HepG2 (cell line): ENCODE results near the gene TBC1D10A. TPM values are rescaled to one million over a fixed set of nuclear protein-coding genes. Genes with fewer than 3 reads are reported as not detected.

Experiments used
- BATF2 ChIP-seq: sonication (generic); formaldehyde crosslinking; IDR thresholded peaks from 2 replicates; pipeline ENCODE4 v1.8.0; 2022; ENCODE audit warnings: mild to moderate bottlenecking, missing genetic modification reagents, moderate library complexity
- CENPT ChIP-seq: sonication (generic); formaldehyde crosslinking; IDR thresholded peaks from 2 replicates; pipeline ENCODE4 v1.8.0; 2022; ENCODE audit warnings: low read depth, mild to moderate bottlenecking, moderate library complexity, missing genetic modification reagents
- DNMT1 ChIP-seq: sonication (generic); formaldehyde crosslinking; IDR thresholded peaks from 2 replicates; pipeline ENCODE4 v1.5.1; 2020; ENCODE audit warnings: mild to moderate bottlenecking, missing genetic modification reagents
- FOXA1 ChIP-seq, 2 experiments: fragments of 450-650 bp in 1 of 2; sonication (generic) in 1 of 2; formaldehyde crosslinking in 1 of 2; IDR thresholded peaks; 2 replicates each; pipeline versions ENCODE4 v1.4.0 to v1.6.1; 2016 to 2020; ENCODE audit warnings: missing genetic modification reagents in 1 of 2
- HOXD1 ChIP-seq: sonication (generic); formaldehyde crosslinking; IDR thresholded peaks from 2 replicates; pipeline ENCODE4 v1.5.0; 2020; ENCODE audit warnings: missing genetic modification reagents
- MYPOP ChIP-seq: sonication (generic); formaldehyde crosslinking; IDR thresholded peaks from 2 replicates; pipeline ENCODE4 v1.8.1; 2023; ENCODE audit warnings: mild to moderate bottlenecking, moderate library complexity, missing genetic modification reagents
- PLRG1 ChIP-seq: fragments of 450-650 bp; conservative IDR thresholded peaks from 2 replicates; pipeline ENCODE4 v1.6.1; 2016
- SAFB2 ChIP-seq: sonication (generic); formaldehyde crosslinking; IDR thresholded peaks from 2 replicates; pipeline ENCODE4 v1.5.1; 2020; ENCODE audit warnings: missing genetic modification reagents, low read depth, mild to moderate bottlenecking, borderline replicate concordance
- SATB2 ChIP-seq: sonication (generic); formaldehyde crosslinking; IDR thresholded peaks from 2 replicates; pipeline ENCODE4 v1.5.0; 2020; ENCODE audit warnings: missing genetic modification reagents
- SIX4 ChIP-seq: sonication (generic); formaldehyde crosslinking; IDR thresholded peaks from 2 replicates; pipeline ENCODE4 v1.4.0; 2020; ENCODE audit warnings: missing genetic modification reagents
- SNAI1 ChIP-seq: sonication (generic); formaldehyde crosslinking; IDR thresholded peaks from 2 replicates; pipeline ENCODE4 v1.5.0; 2020; ENCODE audit warnings: mild to moderate bottlenecking, missing genetic modification reagents, borderline replicate concordance
- SSRP1 ChIP-seq: IDR thresholded peaks from 2 replicates; pipeline ENCODE4 v1.6.1; 2016; ENCODE audit warnings: control low read depth
- TEAD2 ChIP-seq: sonication (generic); formaldehyde crosslinking; IDR thresholded peaks from 2 replicates; pipeline ENCODE4 v1.9.0; 2021; ENCODE audit warnings: missing genetic modification reagents
- ZFY ChIP-seq: sonication (generic); formaldehyde crosslinking; IDR thresholded peaks from 2 replicates; pipeline ENCODE4 v1.4.0; 2020; ENCODE audit warnings: missing genetic modification reagents
- ZNF205 ChIP-seq: IDR thresholded peaks from 2 replicates; pipeline ENCODE4 v1.6.1; 2018; ENCODE audit warnings: missing biosample characterization, missing genetic modification reagents
- ZNF224 ChIP-seq: sonication (generic); formaldehyde crosslinking; IDR thresholded peaks from 2 replicates; pipeline ENCODE4 v1.5.0; 2020; ENCODE audit warnings: mild to moderate bottlenecking, missing genetic modification reagents
- ZNF354B ChIP-seq: sonication (generic); formaldehyde crosslinking; IDR thresholded peaks from 2 replicates; pipeline ENCODE4 v1.8.0; 2022; ENCODE audit warnings: mild to moderate bottlenecking, missing genetic modification reagents
- ZNF546 ChIP-seq: sonication (generic); formaldehyde crosslinking; conservative IDR thresholded peaks from 2 replicates; pipeline ENCODE4 v1.8.1; 2023; ENCODE audit warnings: mild to moderate bottlenecking, missing genetic modification reagents
- ZNF703 ChIP-seq: sonication (generic); formaldehyde crosslinking; IDR thresholded peaks from 2 replicates; pipeline ENCODE4 v1.5.1; 2020; ENCODE audit warnings: missing genetic modification reagents, mild to moderate bottlenecking, moderate library complexity, borderline replicate concordance
- ZSCAN29 ChIP-seq: sonication (generic); formaldehyde crosslinking; conservative IDR thresholded peaks from 2 replicates; pipeline ENCODE4 v1.4.0; 2020; ENCODE audit warnings: mild to moderate bottlenecking, missing genetic modification reagents
- polyA plus RNA-seq, 8 experiments: library from polyadenylated mRNA; depleted of rRNA in 3 of 8; stranded (reverse) in 7 of 8; unstranded in 1 of 8; fragments of >200 nt; fragmentation: Illumina TruSeq in 4 of 8; extraction: Trizol in 4 of 8; gene quantifications; 2 replicates each; pipeline versions ENCODE4 v1.2.1 to v1.2.3, GENCODE V29; 2011 to 2016; ENCODE audit warnings: low read depth in 4 of 8, missing spikeins in 1 of 8, mixed read lengths in 1 of 8; ENCODE audit not compliant: insufficient read depth in 1 of 8
- total RNA-seq, 5 experiments: library from RNA; depleted of rRNA; stranded (reverse); fragments of >200 nt; fragmentation: Illumina TruSeq; extraction: Trizol; gene quantifications; 2 replicates each; pipeline ENCODE4 v1.2.3, GENCODE V29; 2016; ENCODE audit warnings: low read depth in 1 of 5
- TF ChIP-seq, protein P1 (sequence below), 2 experiments: sonication (generic) in 1 of 2; formaldehyde crosslinking in 1 of 2; IDR thresholded peaks; 2 replicates each; pipeline versions ENCODE4 v1.6.1 to v1.9.0; 2014 to 2022; ENCODE audit warnings: antibody characterized with exemption in 1 of 2, borderline replicate concordance in 1 of 2, inconsistent platforms in 1 of 2, low read depth in 1 of 2, missing genetic modification reagents in 1 of 2

TBC1D10A gene
- total and polyA plus RNA-seq, 2 of the 13 experiments (the other 11 are each of a cell fraction or from before 2014, with no cell fraction given): 4.2 to 4.9 TPM

GRCh38 chr22:30356449-30357235, 29.9 kb upstream of the TBC1D10A start, which contains the start of the genes CCDC157 and SF3A1 (continued):
- TF ChIP-seq DNMT1 (CRISPR knock-in tag) (0 out of 2 replicates have a peak, but pooled peaks have one; percentile 73), CENPT (no peak), ZNF354B (no peak), ZSCAN29 (CRISPR knock-in tag) (no peak), ZNF205 (CRISPR knock-in tag) (peak; percentile 61; the same call in 1 of the 2 replicates), SIX4 (no peak), SATB2 (CRISPR knock-in tag) (peak; percentile 74), SSRP1 (no peak), TEAD2 (CRISPR knock-in tag) (no peak), PLRG1 (no peak), HOXD1 (CRISPR knock-in tag) (peak; percentile 76), ZNF546 (CRISPR knock-in tag) (no peak; the same call in 1 of the 2 replicates), ZNF703 (CRISPR knock-in tag) (no peak), SAFB2 (CRISPR knock-in tag) (peak; percentile 92; the same call in 1 of the 2 replicates), ZFY (CRISPR knock-in tag) (peak; percentile 100), SNAI1 (peak; percentile 71; the same call in 1 of the 2 replicates), MYPOP (CRISPR knock-in tag) (peak; percentile 66), BATF2 (no peak), FOXA1 (IDR thresholded peaks at IDR 0.05) (no peak), FOXA1 (CRISPR knock-in tag; IDR thresholded peaks at IDR 0.05) (0 out of 2 replicates have a peak, but pooled peaks have one; percentile 25), ZNF224 (CRISPR knock-in tag) (0 out of 2 replicates have a peak, but pooled peaks have one; percentile 6)
- TF ChIP-seq, protein P1, sequence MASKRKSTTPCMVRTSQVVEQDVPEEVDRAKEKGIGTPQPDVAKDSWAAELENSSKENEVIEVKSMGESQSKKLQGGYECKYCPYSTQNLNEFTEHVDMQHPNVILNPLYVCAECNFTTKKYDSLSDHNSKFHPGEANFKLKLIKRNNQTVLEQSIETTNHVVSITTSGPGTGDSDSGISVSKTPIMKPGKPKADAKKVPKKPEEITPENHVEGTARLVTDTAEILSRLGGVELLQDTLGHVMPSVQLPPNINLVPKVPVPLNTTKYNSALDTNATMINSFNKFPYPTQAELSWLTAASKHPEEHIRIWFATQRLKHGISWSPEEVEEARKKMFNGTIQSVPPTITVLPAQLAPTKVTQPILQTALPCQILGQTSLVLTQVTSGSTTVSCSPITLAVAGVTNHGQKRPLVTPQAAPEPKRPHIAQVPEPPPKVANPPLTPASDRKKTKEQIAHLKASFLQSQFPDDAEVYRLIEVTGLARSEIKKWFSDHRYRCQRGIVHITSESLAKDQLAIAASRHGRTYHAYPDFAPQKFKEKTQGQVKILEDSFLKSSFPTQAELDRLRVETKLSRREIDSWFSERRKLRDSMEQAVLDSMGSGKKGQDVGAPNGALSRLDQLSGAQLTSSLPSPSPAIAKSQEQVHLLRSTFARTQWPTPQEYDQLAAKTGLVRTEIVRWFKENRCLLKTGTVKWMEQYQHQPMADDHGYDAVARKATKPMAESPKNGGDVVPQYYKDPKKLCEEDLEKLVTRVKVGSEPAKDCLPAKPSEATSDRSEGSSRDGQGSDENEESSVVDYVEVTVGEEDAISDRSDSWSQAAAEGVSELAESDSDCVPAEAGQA (IDR thresholded peaks at IDR 0.05; ENCODE audit: low read depth): peak; percentile 98
- TF ChIP-seq, protein P1 (CRISPR knock-in tag; IDR thresholded peaks at IDR 0.05; ENCODE audit: borderline replicate concordance): peak; percentile 64; the same call in 1 of the 2 replicates
